GM12878 (cell line): ENCODE data around the gene TBC1D2B. TPM values are rescaled to one million over a fixed set of nuclear protein-coding genes. Genes with fewer than 3 reads are reported as not detected.

Experiments
- CHD1 ChIP-seq: IDR thresholded peaks from 2 replicates; pipeline ENCODE4 v1.6.1; 2012; ENCODE audit warnings: low read depth, low read length, improper control_type of control experiment
- IKZF2 ChIP-seq, 2 experiments: fragments of 450-650 bp; IDR thresholded peaks; 2 replicates each; pipeline ENCODE4 v1.6.1; 2017; ENCODE audit warnings: mild to moderate bottlenecking in 2 of 2, moderate library complexity in 2 of 2
- MAX ChIP-seq: IDR thresholded peaks from 2 replicates; pipeline ENCODE4 v1.6.1; 2012; ENCODE audit warnings: low read depth, low read length, improper control_type of control experiment
- NKRF ChIP-seq: fragments of 450-650 bp; conservative IDR thresholded peaks from 2 replicates; pipeline ENCODE4 v1.6.1; 2017; ENCODE audit warnings: mild to moderate bottlenecking, moderate library complexity
- POU2F2 ChIP-seq: IDR thresholded peaks from 3 replicates; pipeline ENCODE4 v1.6.1; 2011; ENCODE audit warnings: low read depth, mild to moderate bottlenecking, low read length, borderline replicate concordance
- RB1 ChIP-seq: fragments of 450-650 bp; formaldehyde crosslinking; IDR thresholded peaks from 2 replicates; pipeline ENCODE4 v1.6.1; 2017; ENCODE audit warnings: mild to moderate bottlenecking, borderline replicate concordance
- RELA ChIP-seq: fragments of 450-650 bp; IDR thresholded peaks from 2 replicates; pipeline ENCODE4 v1.8.0; 2014; ENCODE audit warnings: borderline replicate concordance; ENCODE audit not compliant: partially characterized antibody
- RFX5 ChIP-seq: IDR thresholded peaks from 2 replicates; pipeline ENCODE4 v1.6.1; 2011; ENCODE audit warnings: low read depth, low read length, improper control_type of control experiment
- RUNX3 ChIP-seq: IDR thresholded peaks from 2 replicates; pipeline ENCODE4 v1.6.1; 2012; ENCODE audit warnings: low read length, inconsistent platforms
- TCF7 ChIP-seq: IDR thresholded peaks from 2 replicates; pipeline ENCODE4 v1.6.1; 2014; ENCODE audit warnings: antibody characterized with exemption, borderline replicate concordance
- WRNIP1 ChIP-seq: IDR thresholded peaks from 2 replicates; pipeline ENCODE4 v1.6.1; 2011; ENCODE audit warnings: low read depth, low read length, improper control_type of control experiment, borderline replicate concordance
- ZNF207 ChIP-seq: fragments of 450-650 bp; IDR thresholded peaks from 2 replicates; pipeline ENCODE4 v1.6.1; 2014; ENCODE audit warnings: antibody characterized with exemption, mild to moderate bottlenecking, borderline replicate concordance
- polyA plus RNA-seq, 11 experiments: library from polyadenylated mRNA; depleted of rRNA in 4 of 11; unstranded in 6 of 11; stranded (reverse) in 5 of 11; fragments of >200 nt; fragmentation: Nextera tagmentation in 4 of 11; fragmentation: Illumina TruSeq in 1 of 11; extraction: Ambion mirVana in 4 of 11; extraction: Trizol in 1 of 11; gene quantifications; 1 replicate in 1 of 11; 2 replicates in 10 of 11; pipeline versions ENCODE4 v1.2.1 to v1.2.3, GENCODE V29; 2011 to 2016; ENCODE audit warnings: inconsistent platforms in 2 of 11, missing spikeins in 2 of 11, low read depth in 1 of 11
- total RNA-seq, 4 experiments: library from RNA; depleted of rRNA in 3 of 4; stranded (reverse); fragments of >200 nt in 3 of 4; fragmentation: Illumina TruSeq in 1 of 4; extraction: Trizol in 1 of 4; gene quantifications; 2 replicates each; pipeline versions ENCODE4 v1.2.1 to v1.2.3, GENCODE V29; 2013 to 2021
- TF ChIP-seq, protein P1 (sequence below): fragments of 450-650 bp; IDR thresholded peaks from 2 replicates; pipeline ENCODE4 v1.6.1; 2017; ENCODE audit warnings: mild to moderate bottlenecking, moderate library complexity
- TF ChIP-seq, protein P2 (sequence below): fragments of 450-650 bp; IDR thresholded peaks from 2 replicates; pipeline ENCODE4 v1.6.1; 2018; ENCODE audit warnings: mild to moderate bottlenecking, low read depth, moderate library complexity; ENCODE audit not compliant: partially characterized antibody
- TF ChIP-seq, protein P3 (sequence below): IDR thresholded peaks from 2 replicates; pipeline ENCODE4 v1.6.1; 2012; ENCODE audit warnings: low read depth, low read length, improper control_type of control experiment

Gene TBC1D2B
- total and polyA plus RNA-seq, 10 of the 15 experiments (the other 5 are each of a cell fraction or from before 2014, with no cell fraction given): 1.3 to 53.4 (median 19.4) TPM

DNA sequence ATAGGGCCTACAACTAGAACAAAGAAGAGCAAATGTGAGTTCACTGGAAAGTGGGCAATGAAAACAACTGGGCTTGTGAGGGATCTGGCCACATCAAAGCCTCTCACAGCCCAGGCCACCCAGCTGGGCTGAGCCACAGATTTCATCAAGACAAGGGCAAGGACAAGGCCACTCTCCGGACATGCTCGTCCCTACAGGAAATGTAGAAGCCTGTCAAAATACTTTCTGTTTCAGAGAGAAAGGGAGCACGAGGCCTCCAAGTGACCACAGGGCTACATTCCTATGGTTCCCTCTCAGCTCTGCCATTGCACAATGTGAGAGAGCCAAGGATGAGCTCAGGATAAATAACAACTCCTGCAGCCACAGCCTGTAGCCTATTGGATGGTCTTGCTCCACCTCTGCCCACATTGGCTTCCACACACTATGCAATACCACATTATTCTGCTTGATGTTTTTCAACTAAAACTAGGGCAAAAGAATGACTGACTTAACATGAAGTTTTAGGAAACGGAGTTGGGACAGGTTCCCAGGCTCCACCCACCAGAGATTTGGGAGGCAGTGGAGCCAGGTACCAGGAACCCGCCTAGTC, 12.1 kb downstream of the TBC1D2B start (continued):
- TF ChIP-seq WRNIP1: 0 out of 2 replicates have a peak, but pooled peaks have one; percentile 69
- TF ChIP-seq, protein P1, sequence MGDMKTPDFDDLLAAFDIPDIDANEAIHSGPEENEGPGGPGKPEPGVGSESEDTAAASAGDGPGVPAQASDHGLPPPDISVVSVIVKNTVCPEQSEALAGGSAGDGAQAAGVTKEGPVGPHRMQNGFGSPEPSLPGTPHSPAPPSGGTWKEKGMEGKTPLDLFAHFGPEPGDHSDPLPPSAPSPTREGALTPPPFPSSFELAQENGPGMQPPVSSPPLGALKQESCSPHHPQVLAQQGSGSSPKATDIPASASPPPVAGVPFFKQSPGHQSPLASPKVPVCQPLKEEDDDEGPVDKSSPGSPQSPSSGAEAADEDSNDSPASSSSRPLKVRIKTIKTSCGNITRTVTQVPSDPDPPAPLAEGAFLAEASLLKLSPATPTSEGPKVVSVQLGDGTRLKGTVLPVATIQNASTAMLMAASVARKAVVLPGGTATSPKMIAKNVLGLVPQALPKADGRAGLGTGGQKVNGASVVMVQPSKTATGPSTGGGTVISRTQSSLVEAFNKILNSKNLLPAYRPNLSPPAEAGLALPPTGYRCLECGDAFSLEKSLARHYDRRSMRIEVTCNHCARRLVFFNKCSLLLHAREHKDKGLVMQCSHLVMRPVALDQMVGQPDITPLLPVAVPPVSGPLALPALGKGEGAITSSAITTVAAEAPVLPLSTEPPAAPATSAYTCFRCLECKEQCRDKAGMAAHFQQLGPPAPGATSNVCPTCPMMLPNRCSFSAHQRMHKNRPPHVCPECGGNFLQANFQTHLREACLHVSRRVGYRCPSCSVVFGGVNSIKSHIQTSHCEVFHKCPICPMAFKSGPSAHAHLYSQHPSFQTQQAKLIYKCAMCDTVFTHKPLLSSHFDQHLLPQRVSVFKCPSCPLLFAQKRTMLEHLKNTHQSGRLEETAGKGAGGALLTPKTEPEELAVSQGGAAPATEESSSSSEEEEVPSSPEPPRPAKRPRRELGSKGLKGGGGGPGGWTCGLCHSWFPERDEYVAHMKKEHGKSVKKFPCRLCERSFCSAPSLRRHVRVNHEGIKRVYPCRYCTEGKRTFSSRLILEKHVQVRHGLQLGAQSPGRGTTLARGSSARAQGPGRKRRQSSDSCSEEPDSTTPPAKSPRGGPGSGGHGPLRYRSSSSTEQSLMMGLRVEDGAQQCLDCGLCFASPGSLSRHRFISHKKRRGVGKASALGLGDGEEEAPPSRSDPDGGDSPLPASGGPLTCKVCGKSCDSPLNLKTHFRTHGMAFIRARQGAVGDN: peak; percentile 80
- no peak for TF ChIP-seq RFX5
- TF ChIP-seq, protein P2, sequence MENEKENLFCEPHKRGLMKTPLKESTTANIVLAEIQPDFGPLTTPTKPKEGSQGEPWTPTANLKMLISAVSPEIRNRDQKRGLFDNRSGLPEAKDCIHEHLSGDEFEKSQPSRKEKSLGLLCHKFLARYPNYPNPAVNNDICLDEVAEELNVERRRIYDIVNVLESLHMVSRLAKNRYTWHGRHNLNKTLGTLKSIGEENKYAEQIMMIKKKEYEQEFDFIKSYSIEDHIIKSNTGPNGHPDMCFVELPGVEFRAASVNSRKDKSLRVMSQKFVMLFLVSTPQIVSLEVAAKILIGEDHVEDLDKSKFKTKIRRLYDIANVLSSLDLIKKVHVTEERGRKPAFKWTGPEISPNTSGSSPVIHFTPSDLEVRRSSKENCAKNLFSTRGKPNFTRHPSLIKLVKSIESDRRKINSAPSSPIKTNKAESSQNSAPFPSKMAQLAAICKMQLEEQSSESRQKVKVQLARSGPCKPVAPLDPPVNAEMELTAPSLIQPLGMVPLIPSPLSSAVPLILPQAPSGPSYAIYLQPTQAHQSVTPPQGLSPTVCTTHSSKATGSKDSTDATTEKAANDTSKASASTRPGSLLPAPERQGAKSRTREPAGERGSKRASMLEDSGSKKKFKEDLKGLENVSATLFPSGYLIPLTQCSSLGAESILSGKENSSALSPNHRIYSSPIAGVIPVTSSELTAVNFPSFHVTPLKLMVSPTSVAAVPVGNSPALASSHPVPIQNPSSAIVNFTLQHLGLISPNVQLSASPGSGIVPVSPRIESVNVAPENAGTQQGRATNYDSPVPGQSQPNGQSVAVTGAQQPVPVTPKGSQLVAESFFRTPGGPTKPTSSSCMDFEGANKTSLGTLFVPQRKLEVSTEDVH: no peak
- TF ChIP-seq ZNF207: no peak
- no peak for TF ChIP-seq RB1
- TF ChIP-seq MAX: no peak
- no peak for TF ChIP-seq NKRF
- TF ChIP-seq CHD1: no peak
- no peak for TF ChIP-seq RELA
- TF ChIP-seq RUNX3: peak; percentile 62
- peak; percentile 10 to 14; a peak in 1 of 4 replicates for TF ChIP-seq IKZF2 (IDR thresholded peaks at IDR 0.05)
- TF ChIP-seq TCF7: peak; percentile 83
- no peak for TF ChIP-seq POU2F2
- TF ChIP-seq, protein P3, sequence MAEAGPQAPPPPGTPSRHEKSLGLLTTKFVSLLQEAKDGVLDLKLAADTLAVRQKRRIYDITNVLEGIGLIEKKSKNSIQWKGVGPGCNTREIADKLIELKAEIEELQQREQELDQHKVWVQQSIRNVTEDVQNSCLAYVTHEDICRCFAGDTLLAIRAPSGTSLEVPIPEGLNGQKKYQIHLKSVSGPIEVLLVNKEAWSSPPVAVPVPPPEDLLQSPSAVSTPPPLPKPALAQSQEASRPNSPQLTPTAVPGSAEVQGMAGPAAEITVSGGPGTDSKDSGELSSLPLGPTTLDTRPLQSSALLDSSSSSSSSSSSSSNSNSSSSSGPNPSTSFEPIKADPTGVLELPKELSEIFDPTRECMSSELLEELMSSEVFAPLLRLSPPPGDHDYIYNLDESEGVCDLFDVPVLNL: no peak
